ENCODE results near the gene P2RY8.
"Not testable (repeated sequence)": the region's sequence is repeated elsewhere in the genome, so short reads cannot be mapped to it uniquely, and the experiment has no call there.

Gene P2RY8

GRCh38 chrX:1537031-1537715, at the start of gene P2RY8:
Gene P2RY8 (minus strand): TSS chrX:1537185. CDS start chrX:1466558, 70,627 bp downstream.
- no peak for DNase-seq

DNA sequence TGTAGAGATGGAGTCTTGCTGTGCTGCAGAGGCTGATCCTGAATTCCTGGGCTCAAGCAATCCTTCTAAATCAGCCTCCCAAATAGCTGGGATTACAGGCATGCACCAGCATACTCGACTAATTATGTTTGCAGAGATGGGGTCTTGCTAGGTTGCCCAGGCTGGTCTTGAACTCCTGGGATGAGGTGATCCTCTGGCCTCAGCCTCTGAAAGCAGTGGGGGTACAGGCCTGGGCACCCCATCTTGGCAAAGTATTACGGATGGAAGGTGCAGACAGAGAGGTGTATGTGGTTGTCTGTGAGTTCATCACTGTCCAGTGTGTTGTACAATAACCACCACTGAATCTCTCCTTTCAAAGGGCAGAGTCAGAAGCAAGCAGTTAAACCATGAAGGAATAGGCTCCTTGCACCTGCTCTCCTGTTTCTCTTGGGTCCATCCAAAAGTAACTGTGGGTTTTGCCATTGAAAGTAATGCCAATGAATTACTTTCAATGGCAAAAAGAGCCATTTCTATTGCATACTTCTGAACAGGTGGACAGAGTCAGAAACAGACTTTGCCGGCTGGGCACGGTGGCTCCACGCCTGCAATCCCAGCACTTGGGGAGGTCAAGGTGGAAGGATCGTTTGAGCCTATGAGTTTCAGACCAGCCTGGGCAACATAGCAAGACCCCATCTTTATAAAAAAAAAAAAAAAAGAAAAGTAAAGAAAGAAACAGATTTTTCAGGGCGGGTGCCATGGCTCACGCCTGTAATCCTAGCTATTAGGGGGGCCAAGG, 47.4 kb upstream of the P2RY8 start:
- no peak for DNase-seq

DNA sequence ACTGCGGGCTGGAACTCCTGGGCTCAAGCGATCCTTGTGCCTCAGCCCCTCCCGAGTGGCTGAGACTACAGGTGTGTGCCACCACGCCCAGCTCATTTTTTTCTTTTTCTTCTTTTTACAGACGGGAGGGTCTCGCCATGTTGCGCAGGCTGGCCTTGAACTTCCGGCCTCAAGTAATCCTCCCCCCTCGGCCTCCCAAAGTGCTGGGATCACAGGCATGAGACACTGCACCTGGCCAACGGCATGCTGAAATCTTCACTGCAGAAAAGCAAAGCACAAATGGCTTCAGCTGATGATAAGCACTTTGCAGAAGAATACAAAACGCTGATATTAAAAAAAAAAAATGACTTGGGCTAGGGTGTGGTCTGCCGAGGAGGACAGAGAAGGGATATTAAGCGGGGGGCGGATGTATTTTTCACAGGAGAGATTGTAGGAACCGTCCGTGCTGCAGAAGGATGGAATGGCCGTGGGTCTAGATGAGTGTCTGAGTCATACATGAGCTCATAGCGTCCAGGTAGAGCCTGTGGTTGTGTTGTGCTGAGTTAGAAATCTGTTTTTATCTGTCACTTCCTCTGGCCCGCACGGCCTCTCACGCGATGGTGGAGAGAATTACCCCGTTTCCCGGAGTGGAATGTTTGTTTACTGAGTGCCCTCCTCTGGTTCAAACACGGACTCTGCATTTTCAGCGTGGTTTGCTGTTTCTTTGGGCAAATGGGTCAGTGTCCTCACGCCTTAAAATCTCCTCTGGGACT, 45.9 kb upstream of the P2RY8 start:
- no peak for DNase-seq

GRCh38 chrX:1581132-1581531, 44.1 kb upstream of the P2RY8 start:
- DNase-seq = no peak

- DNase-seq = no peak
Measured at GRCh38 chrX:1578511-1579173, 41.7 kb upstream of the P2RY8 start.

DNA sequence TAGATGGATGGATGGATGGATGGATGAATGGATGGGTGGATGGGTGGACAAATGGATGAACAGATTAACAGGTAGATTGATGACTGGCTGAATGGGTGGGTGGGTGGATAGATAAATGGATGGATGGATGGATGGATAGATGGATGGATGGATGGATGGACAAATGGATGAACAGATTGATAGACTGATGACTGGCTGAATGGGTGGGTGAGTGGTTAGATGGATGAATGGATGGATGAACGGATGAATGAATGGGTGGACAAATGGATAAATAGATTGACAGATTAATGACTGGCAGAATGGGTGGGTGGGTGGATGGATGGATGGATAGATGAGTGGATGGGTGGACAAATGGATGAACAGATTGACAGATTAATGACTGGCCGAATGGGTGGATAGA, 40.9 kb upstream of the P2RY8 start:
- no peak for DNase-seq

DNA sequence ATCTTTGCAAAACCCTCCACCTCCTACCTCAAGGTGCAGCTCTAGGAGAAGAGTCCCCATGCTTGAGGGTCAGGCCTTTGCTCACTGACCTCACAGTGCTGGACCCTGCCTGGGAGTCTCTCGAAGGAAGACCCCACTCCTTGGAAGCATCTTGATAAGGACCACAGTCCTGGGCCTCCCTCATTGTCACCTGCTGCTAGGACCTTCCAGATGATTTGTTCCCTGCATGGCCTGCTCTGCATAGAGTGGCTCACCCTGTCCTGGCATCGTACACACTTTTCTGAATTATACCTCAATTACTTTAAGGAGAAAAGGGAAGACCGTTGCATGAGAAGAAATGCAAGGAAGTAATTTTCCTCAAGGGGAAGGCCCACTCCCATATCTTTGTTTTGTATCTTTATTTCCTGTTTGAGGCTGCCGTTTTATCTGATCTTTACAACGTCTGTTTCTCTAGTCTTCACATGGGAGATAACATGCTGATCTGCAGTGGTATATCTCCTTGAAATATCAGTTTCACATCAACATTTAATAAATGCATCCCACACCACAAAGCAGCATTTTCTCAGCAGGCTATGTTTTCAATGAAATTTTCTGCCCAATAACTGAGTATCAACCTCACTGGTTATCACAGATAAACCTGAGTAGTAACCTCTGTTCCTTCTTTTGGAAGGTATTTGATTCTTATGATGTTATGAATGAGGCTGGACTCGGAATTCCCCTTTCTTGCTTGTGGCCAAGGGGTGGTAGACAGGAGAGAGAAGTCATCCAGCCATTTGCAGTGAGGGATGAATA, 39.4 kb upstream of the P2RY8 start:
- no peak for DNase-seq

DNA sequence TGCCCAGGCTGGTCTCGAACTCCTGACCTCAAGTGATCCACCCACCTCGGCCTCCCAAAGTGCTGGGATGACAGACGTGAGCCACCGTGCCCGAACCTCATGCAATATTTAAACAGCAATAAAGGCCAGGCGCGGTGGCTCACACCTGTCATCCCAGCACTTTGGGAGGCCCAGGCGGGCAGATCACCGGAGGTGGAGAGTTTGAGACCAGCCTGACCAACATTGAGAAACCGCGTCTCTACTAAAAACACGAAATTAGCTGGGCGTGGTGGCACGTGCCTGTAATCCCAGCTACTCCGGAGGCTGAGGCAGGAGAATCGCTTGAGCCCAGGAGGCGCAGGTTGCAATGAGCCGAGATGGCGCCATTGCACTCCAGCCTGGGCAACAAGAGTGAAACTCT, 37.2 kb upstream of the P2RY8 start:
- not testable (repeated sequence) for DNase-seq

GRCh38 chrX:1564750-1565683, 28.0 kb upstream of the P2RY8 start:
- DNase-seq = no peak

DNA sequence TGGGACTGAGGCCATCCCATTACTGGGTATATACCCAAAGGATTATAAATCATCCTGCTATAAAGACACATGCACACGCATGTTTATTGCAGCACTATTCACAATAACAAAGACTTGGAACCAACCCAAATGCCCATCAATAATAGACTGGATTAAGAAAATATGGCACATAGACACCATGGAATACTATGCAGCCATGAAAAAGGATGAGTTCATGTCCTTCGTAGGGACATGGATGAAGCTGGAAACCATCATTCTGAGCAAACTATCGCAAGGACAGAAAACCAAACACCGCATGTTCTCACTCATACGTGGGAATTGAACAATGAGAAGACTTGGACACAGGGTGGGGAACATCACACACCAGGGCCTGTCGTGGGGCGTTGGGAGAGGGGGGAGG, 27.1 kb upstream of the P2RY8 start:
- DNase-seq = not testable (repeated sequence)

DNA sequence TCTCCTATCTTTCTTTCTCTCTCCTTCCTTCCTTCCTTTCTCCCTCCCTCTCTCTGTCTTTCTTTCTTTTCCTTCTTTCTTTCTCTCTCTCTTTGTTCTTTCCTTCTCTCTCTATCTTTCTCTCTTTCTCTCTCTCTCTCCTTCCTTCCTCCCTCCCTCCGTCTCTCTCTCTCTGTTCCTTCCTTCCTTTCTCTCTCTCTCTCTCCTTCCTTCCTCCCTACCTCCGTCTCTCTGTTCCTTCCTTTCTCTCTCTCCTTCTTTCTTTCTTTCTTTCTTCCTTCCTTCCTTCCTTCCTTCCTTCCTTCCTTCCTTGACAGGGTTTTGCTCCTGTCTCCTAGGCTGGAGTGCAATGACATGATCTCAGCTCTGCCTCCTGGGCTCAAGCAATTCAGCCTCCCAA, 24.2 kb upstream of the P2RY8 start:
- DNase-seq = no peak

GRCh38 chrX:1558761-1559468, 21.9 kb upstream of the P2RY8 start:
- no peak for DNase-seq

GRCh38 chrX:1557442-1557841, 20.5 kb upstream of the P2RY8 start:
- not testable (repeated sequence) for DNase-seq

- DNase-seq = no peak
Measured at GRCh38 chrX:1555370-1555769, 18.4 kb upstream of the P2RY8 start.

DNA sequence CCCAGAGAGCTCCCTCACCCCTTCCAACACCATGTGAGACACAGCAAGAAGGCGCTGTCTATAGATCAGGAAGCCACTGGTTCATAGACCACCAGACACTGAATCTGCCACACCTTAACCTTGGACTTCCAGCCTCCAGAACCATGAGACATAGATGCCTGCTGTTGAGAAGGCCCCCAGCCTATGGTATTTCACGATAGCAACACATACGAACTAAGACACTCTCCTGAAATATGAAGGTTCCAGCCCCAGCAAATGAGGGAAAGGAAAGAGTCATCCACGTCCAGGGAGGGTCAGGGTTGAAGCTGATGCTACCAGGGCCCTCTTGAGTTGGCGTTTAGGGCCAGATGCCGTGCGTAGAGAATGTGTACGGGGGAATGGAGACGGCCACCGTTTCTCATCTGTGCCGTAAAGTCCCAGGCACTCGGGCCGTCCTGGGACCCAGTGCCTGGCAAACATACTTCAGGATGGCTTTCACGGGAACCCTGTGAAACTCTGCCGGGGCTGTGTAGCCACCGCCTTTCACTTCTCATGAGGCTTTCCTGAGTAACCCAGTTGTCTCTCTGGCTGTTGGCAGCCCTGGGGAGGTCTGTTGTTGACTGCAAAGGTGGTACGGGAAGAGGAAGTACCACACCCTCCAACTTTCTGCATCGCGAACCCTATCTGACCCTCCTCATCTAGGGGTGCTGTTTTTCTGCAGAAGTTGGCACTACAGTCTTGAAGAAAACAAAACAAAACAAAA, 17.7 kb upstream of the P2RY8 start:
- DNase-seq = no peak

DNA sequence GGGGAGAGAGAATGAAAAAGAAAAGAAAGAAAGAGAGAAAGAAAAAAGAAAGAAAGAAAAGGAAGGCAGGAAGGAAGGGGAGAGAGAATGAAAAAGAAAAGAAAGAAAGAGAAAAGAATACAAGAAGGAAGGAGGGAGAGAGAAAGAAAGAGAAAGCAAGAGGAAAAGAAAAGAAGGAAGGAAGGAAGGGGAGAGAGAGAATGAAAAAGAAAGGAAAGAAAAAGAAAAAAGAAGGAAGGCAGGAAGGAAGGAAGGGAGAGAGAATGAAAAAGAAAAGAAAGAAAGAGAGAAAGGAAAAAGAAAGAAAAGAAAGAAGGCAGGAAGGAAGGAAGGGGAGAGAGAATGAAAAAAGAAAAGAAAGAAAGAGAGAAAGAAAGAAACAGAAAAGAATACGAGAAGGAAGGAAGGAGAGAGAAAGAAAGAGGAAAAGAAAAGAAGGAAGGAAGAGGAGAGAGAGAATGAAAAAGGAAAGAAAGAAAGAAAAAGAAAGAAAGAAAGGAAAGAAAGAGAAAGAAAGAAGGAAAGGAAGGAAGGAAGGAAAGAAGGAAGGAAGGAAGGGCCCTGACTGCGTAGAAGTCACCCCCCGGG, 15.1 kb upstream of the P2RY8 start:
- DNase-seq = no peak

- no peak for DNase-seq
Measured at GRCh38 chrX:1546691-1547251, 9.8 kb upstream of the P2RY8 start.

DNA sequence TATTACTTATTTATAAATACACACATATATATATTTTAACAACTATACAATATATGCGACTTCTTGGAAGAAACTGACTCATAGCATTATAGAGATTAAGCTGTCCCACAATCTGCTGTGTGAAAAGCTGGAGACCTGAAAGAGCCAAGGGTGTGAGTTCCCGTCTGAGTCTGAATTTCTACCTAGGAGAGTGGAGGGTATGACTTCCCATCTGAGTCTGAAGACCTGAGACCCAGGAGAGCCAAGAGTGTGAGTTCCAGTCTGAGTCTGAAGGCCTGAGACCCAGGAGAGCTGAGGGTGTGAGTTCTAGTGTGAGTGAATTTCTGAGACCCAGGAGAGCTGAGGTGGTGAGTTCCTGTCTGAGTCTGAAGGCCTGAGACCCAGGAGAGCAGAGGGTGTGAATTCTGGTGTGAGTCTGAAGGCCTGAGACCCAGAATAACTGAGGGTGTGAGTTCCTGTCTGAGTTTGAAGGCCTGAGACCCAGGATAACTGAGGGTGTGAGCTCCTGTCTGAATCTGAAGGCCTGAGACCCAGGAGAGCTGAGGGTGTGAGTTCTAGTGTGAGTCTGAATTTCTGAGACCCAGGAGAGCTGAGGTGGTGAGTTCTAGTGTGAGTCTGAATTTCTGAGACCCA, 8.9 kb upstream of the P2RY8 start:
- no peak for DNase-seq

All from NCI-H2081 treated with DMSO at 0.1 percent for 48 hours (cell line).